GM18868 (cell line): ENCODE data around the gene EARS2.
"Not testable (repeated sequence)": the region's sequence is repeated elsewhere in the genome, so short reads cannot be mapped to it uniquely, and the experiment has no call there.

Experiments used
- ATAC-seq: cut with Tn5 transposase; IDR thresholded peaks from one replicate; pipeline ENCODE4 v1.9.1; 2021; ENCODE audit warnings: mild to moderate bottlenecking, moderate library complexity; ENCODE audit not compliant: unreplicated experiment

The EARS2 gene

DNA sequence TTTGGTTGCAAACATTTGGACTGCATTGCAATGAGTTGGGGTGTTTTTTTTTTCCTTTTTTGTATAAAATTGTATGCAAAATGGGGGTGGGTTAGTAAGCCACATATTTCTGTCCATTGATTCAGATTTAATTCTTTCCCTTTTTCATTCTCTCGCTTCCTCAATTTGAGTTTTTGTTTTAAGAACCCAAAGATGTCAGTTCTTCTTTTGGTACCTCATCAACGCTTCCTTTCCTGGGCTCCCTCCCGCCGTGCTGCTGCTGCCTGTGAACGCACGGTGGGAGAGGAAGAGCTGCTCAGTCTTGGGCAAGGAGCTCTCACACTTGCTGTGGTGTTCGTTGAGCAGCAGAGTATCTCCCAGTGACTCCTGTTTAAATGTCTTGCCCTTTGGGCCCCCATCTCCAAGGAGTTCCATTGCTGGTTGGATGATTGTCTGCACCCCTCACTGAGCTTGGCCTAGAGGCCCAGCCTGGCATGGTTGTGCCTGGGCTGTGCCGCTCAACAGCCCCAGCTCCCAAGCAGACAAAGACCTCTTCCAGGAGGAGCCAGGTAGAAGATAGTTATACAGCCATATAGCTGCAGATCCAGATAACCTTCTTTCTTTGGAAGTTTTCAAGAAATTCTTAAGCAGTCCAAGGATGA, 14.0 kb upstream of the EARS2 start:
- no peak for ATAC-seq

DNA sequence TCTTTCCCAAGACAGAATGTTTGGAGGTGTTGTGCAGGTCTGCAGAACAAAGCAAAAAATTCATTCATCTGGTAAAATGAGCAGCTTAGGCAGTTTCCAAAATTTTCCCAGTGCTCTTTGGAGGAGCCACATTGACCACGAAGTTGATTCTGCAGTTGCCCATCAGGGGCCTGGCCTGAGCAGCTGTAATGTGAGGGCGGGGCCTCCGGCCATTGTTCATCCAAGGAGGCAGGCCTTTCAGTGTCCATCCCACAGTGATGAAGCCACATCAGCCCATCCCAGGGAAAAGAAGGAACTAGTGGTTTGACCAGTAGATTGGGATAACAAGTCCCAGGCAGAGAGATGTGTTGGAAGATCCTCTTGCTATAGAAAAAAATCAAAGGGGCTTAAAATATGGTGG, 10.5 kb upstream of the EARS2 start:
- ATAC-seq, result no peak

DNA sequence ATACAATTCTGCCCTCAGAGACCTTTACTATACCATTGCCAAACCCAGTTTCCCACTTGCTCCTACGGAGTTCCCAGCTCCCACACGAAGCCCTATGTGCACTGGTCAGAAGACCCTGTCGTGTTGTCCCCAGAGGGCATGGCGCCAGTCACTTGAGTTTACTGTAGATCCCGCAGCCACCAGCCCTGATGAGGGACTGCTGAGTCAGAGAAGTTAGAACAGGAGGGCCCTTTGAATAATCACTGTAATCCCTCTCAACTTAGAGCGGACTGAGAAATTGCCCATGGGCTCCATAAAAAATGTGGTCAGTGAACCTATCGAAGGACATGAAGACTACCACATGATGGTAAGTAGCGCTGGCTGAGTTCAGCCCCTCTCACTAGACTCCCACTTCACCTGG, 9.6 kb upstream of the EARS2 start:
- ATAC-seq, result no peak

DNA sequence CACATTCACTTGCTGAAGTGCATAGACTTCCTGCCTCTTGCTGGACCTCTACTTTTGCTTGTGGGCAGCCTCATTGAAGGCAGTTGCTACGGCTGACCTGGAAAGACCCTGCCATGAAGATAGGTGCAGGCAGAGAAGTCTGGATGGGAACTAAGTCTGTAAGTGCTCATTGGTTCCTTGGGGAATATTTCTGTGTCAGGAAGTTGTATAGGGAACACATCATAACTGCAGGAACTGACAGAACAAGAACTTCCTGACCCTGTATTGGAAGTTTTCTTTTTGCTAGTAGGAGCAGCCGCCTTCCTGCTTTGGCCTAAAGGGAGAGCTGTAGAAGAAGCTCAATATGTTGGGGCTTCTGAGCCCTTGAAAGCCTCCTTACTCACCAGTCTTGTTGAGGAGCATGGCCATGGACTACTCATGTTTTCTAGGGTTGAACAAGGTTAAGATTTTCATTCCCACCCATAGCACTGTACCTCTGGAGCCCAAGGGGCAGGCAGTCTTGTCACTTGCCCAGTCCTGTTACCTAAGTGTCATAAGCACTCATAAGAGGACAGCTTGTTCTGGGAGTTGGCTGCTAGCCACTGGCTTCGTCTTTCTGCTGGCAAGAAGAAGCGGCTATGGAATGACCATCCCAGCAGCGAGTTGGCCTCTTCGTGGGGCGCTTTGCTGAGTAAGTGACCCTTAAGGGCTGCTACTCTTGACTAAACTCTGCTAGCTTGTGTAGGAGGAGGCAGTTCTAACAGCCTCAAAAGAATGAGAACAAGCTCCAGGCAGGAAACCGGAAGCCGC, 7.6 kb upstream of the EARS2 start:
- ATAC-seq, result no peak

DNA sequence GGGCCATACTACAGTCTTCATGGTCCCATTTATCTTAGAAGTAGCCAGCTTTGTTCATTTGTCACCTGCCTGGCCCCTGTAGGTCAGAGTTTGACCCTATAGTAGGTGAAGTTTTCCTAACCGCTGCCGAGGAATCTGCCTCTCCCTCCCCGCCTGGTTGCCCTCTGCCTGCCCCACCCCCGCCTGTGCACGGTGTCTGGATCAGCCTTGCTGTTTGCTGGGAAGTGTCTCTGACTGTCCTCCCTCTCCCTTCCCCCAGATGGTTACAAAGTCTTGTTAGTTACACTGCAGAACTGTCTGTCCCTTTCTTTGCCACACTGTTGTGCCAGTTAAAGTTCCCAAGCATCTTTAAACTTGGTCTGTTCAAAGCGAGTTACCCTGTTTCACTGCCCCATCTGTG, 6.0 kb upstream of the EARS2 start:
- no peak for ATAC-seq

DNA sequence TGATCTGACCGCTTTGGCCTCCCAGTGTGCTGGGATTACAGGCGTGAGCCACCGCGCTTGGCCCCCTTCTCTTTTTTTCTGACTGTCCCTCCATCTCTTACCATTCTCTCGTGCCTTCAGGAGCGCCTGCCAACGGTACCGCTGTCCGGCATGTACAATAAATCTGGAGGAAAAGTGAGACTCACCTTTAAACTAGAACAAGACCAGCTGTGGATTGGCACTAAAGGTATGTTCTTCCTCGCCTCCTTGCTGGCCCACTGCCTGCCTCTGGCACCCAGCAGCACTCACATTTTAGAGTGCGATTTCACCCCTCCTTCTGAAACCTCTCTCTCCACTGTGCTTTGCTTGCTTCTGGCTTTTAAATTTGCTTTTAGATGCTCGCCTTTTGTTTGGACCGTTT, 5.4 kb upstream of the EARS2 start:
- no peak for ATAC-seq

DNA sequence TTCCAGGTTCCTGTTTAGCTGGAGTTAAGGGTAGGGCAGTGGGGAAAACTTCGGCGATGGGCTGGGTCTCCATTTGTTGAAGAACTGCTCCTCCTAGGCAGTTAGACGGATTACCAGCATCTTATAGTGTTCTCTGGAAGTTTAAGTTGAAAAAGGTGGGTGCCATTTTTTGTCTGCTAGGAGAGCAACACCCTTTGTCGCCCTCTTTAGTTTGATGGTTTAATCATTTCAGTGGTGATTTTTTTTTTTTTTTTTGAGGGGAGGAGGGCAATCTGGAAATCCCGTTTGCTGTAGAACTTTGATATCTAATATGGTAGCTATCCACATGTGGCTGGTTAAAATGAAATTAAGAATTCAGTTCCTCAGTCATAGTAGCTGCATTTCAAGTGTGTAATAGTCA, 4.4 kb upstream of the EARS2 start:
- no peak for ATAC-seq

DNA sequence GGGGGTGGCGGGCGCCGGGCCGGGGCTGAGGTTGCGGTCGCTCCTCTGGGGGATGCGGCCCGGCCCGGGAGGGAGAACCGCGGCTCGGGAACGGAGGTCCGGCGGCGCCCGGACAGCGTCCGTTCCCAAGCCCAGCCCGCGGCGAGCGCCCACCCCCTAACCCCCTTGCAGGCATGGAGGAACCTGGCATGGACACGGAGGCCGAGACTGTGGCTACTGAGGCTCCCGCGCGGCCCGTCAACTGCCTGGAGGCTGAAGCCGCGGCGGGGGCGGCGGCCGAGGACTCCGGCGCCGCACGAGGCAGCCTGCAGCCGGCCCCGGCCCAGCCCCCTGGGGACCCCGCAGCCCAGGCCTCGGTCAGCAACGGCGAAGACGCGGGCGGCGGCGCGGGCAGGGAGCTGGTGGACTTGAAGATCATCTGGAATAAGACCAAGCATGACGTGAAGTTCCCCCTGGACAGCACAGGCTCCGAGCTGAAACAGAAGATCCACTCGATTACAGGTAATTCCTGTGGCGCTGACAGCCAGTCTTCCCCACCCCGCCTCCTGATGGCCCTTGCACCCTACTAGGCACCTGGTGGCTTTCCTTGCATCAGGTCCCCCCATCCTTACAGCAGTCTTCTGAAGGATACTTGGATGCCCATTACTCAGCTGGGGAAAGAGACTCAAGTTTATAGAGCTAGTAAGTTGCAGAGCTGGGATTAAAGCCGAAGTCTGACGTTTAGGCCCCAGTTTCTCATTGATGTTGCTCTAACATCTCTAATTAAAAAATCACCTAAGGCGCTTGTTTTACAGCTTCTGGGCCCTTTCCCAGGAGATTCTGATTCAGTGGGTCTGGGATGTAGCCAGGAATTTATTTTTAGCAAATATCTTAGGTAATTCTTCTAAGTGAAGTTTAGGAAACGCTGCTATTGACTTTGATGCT, 891 bp upstream of the EARS2 start:
- no peak for ATAC-seq

DNA sequence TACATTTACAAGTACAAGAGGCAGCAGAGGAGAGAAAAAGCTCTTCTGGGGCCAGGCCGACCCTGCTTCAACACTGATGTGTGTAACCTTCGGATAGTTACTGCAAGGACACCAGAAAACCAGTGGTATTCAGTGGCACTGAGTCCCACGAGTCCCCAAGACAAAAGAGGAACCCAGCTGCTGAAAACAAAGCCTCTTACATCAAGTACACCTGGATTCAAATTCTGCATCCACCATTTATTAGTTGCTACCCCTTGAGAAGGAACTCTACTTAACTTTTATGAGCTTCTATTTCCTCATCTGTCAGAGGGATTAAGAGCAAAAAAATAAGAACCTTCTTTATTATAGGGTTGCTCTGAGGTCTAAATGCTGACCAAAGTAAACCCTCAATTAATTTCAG, 2.6 kb downstream of the EARS2 start:
- no peak for ATAC-seq

DNA sequence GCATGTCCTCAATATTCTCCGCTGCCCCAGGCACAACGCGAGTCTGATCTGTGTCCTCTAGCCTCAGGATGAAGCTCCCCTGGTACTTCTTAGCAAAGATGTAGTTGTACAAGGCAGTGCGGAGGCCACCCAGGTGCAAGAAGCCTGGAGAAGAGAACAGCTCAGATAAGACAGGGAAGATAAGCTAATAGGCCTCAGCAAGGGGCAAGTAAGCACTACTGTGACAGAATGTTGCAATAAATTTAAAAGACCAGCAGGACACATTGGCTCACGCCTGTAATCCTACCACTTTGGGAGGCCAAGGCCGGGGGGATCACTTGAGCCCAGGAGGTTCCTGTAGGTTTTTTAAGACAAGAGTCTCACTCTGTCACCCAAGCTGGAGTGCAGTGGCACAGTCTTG, 5.0 kb downstream of the EARS2 start:
- no peak for ATAC-seq

DNA sequence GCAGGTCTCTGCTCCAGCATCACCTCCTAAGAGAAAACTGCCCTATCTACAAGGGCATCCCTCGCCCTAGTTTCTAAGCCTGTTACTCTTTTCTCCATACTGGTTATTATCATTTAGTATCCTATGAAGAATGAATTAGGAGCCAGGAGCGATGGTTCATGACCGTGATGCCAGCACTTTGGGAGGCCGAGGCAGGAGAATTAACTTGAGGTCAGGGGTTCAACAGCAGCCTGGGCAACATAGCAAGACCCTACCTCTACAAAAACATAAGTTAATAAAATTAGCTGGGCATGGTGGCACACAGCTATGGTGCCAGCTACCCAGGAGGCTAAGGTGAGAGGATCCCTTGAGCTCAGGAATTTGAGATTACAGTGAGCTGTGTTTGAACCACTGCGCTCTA, 7.2 kb downstream of the EARS2 start:
- ATAC-seq, result no peak

DNA sequence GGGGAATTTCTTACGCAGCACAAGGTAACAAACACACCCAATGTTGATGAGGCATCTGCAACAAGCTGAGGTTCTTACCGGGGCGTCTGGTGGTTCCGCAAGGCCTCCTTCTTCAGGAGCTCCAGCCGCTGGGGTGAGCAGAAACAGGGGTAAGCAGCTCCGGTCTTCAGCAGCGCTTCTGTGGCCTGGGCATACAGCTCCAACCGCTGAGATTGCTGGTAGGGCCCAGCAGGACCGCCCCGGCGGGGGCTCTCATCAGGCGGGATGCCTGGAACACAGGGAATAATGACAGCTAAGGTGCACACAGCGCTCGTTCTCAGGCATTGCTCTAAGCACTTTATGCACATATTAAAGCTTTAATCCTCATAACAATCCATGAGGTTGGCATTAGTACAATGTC, 12.7 kb downstream of the EARS2 start:
- ATAC-seq, result no peak

DNA sequence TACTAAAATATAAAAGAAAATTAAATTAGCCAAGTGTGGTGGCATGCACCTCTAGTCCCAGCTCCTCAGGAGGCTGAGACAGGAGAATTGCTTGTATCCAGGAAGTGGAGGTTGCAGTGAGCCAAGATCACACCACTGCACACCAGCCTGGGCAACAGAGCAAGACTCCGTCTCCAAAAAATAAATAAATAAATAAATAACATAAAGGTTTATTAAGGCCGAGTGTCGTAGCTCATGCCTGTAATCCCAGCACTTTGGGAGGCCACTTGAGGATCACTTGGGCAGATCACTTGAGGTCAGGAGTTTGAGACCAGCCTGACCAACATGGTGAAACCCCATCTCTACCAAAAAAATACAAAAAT, 16.4 kb downstream of the EARS2 start:
- ATAC-seq, result not testable (repeated sequence)

DNA sequence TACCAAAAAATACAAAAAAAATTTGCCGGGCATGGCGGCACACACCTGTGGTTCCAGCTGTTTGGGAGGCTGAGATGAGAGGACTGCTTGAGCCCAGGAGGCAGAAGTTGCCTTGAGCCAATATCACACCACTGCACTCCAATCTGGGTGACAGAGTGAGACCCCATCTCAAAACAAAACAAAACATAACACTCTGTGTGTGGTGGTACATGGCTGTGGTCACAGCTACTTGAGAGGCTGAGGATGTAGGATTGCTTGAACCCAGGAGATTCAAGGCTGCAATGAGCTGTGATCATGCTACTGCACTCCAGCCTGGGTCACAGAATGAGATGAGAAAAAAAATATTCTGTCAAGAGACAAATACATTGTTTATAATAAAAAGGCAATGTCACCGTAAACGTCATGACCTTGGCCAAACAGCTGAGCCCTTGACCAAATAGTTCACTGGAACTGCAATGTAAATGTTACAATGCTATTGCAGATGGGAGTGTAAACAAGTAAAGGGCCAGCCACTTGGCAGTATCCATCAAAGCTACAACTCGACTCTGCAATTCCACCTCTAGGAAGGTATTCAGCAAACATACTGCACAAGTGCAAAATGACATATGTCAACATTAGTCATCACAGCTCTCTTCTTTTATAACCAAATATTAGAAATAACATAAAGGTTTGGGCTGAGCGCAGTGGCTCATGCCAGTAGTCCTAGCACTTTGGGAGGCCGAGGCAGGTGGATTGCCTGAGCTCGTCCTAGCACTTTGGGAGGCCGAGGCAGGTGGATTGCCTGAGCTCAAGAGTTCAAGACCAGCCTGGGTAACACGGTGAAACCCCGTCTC, 16.9 kb downstream of the EARS2 start:
- no peak for ATAC-seq

DNA sequence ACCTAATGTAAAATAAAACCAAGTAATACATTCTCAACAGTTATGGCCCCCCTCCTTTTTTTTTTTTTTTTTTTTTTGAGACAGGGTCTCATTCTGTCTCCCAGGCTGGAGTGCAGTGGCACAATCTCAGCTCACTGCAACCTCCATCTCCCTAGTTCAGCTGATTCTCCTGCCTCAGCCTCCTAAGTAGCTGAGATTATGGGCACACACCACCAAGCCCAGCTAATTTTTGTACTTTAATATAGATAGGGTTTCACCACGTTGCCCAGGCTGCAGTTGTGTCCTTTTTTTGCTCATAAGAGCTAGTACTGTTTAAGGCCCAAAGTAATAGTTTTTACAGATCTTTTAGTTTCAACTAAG, 18.3 kb downstream of the EARS2 start:
- ATAC-seq, result no peak

DNA sequence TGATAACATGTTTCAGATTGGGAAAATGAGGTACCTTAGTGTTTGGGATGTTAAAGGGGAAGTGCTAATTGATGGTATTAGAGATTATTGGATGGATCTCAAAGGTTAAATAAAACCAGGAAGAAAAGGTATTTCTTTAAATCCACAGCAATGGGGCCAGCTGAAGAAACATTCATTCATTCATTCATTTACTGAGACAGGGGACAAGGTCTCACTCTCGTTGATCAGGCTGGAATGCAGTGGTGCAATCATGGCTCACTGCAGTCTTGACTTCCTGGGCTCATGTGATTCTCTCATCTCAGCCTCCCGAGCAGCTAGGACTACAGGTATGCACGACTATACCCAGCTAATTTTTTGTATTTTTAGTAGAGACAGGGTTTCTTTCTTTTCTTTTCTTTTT, 19.8 kb downstream of the EARS2 start:
- ATAC-seq, result no peak

DNA sequence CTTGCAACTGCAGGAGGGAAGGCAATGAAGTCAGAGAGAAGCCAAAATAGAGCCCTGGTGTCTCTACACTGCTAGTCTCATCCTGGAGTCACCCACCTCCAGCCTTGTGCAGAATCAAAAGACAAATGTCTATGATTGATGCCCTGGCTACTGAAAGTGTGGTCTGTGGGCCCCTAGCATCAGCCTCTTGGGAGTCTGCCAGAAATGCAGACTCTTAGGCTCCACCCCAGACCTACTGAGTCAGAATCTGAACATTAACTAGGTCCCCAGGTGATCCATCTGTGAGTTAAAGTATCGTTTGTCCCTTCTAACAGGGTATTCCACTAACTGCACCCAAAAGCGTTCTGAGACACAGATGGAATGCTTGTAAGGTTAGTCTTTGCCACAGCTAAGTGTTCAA, 21.2 kb downstream of the EARS2 start:
- ATAC-seq, result no peak

DNA sequence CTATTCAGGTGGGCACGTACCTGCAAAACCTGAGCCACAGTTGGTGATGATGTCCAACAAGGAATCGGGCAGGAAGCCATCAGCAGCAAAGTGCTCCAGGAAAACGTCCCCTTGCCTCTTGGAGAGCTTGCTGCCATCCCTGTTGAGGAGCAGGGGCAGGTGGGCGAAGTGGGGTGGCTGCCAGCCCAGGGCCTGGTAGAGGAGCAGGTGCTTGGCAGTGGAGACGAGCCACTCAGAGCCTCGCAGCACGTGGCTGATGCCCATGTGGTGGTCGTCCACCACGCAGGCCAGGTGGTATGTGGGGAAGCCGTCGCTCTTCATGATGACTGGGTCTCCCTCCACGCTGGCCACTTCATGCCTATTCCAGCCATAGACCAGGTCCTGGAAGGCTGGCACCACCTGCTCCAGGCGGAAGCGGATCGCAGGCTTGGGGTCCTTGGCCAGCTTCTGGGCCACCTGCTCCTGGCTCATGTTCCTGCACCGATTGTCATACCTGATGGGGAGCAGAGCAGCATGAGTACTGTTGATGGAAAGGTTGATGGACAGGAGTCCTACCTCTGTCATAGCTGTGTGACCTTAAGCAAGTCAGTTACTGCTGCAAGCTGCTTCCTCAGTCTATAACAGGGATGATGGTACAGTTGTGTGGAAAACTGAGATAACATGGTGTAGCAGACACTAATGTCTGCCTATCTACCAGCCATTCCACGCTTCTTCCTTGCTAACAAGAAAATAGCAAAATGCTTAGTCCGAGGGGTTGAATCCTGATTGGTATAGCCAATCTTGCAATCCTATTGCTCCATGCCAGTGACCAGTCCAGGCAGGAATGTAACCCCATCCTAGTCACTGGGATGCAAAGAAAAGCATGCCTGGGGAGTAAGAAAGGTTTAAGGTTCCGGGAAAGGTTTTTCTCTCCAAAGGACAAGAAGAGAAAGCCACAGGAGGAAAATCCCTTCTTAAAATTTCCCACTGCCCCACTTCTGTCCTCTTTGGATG, 22.0 kb downstream of the EARS2 start:
- no peak for ATAC-seq

DNA sequence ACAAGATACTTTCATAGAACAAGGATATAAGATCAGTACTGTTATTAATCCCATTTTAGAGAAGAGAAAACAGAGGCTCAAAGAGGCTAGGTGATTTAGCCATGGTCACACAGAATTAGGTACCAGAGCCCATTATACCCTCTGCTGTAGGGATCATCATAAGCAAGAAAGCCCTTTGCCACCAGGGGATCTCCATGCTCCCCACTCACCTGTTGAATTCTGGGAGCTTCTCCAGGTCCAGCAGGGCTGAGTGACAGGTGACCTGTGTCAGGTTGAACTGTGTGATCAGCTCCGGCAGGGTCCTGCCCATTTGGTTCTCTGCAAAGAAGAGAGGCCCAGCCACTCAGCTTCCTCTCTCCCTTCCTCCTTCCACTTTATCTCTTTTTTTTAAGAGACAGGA, 24.7 kb downstream of the EARS2 start:
- no peak for ATAC-seq

DNA sequence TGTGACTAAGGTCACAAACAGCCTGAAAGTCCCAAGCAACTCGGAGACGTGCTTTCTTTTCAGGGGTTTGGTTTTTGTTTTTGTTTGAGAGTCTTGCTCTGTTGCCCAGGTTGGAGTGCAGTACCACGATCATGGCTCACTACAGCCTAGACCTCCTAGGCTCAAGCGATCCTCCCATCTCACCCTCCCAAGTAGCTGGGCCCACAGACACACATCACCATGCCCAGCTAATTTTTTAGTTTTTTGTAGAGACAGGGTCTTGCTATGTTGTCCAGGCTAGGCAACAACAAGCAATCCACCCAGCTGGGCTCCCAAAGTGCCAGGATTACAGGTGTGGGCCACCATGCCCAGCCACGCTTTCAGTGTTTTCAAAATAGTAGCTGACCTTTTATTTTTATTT, 27.1 kb downstream of the EARS2 start:
- no peak for ATAC-seq
